AG10803 (cell line): Measurements from ENCODE around the gene LTBP1.

Source experiments
- DNase-seq: peaks from one replicate; pipeline ENCODE4 v3.0.0; 2010; ENCODE audit warnings: low read depth
- H3K4me3 ChIP-seq: 2 replicates; pipeline ENCODE4 v1.5.1; 2011; ENCODE audit warnings: mild to moderate bottlenecking, low read length, control low read depth
- TF ChIP-seq, protein P1 (sequence below): conservative IDR thresholded peaks from 2 replicates; pipeline ENCODE4 v1.5.1; 2011; ENCODE audit warnings: mild to moderate bottlenecking, low read length, control low read depth, inconsistent platforms

The LTBP1 gene

DNA sequence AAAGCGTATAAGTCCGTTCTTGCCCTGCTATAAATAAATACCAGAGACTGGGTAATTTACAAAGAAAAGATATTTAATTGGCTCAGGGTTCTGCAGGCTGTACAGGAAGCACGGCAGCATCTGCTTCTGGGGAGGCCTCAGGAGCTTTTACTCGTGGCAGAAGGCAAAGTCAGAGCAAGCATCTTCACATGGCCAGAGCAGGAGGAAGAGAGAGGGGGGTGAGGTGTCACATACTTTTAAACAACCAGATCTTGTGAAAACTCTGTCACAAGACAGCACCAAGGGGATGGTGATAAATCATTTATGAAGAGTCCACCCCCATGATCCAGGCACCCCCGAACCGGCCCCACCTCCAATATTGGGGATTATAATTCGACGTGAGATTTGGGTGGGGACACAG, 130.6 kb downstream of the LTBP1 start:
- H3K4me3 ChIP-seq: no peak overlapping the region
- TF ChIP-seq, protein P1, sequence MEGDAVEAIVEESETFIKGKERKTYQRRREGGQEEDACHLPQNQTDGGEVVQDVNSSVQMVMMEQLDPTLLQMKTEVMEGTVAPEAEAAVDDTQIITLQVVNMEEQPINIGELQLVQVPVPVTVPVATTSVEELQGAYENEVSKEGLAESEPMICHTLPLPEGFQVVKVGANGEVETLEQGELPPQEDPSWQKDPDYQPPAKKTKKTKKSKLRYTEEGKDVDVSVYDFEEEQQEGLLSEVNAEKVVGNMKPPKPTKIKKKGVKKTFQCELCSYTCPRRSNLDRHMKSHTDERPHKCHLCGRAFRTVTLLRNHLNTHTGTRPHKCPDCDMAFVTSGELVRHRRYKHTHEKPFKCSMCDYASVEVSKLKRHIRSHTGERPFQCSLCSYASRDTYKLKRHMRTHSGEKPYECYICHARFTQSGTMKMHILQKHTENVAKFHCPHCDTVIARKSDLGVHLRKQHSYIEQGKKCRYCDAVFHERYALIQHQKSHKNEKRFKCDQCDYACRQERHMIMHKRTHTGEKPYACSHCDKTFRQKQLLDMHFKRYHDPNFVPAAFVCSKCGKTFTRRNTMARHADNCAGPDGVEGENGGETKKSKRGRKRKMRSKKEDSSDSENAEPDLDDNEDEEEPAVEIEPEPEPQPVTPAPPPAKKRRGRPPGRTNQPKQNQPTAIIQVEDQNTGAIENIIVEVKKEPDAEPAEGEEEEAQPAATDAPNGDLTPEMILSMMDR: no peak
- DNase-seq: no peak

DNA sequence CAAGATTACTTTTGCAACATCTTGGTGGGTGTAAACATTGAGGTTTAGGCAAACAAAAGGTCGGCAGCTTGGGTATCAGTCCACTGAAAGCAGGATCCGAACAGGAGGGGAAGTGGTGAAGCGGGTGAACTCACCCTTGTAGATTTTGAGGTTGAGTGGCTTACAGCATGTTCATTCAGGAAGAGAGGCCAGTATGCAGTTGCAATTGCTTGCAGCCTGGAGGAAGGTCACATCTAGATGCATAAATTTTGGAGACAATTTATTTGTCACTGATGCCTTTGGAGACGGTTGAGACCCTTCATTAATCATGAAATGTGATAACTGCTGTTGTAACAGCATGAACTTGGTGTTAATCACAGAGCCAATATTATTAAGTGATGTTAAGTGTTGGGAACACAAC, 131.1 kb downstream of the LTBP1 start:
- TF ChIP-seq, protein P1: no peak
- no peak overlapping the region for H3K4me3 ChIP-seq
- DNase-seq: no peak

DNA sequence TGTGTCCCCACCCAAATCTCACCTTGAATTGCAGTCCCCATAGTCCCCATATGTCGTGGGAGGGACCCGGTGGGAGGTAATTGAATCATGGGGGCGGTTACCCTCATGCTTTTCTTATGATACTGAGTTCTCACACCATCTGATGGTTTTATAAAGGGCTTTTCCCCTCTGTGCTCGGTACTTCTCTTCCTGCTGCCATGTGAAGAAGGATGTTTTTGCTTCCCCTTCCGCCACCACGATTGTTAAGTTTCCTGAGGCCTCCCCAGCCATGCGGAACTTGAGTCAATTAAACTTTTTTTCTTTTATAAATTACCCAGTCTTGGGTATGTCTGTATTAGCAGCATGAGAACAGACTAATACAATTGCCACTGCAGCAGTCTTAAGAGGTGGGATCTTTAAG, 134.9 kb downstream of the LTBP1 start:
- DNase-seq: no peak
- TF ChIP-seq, protein P1: no peak

DNA sequence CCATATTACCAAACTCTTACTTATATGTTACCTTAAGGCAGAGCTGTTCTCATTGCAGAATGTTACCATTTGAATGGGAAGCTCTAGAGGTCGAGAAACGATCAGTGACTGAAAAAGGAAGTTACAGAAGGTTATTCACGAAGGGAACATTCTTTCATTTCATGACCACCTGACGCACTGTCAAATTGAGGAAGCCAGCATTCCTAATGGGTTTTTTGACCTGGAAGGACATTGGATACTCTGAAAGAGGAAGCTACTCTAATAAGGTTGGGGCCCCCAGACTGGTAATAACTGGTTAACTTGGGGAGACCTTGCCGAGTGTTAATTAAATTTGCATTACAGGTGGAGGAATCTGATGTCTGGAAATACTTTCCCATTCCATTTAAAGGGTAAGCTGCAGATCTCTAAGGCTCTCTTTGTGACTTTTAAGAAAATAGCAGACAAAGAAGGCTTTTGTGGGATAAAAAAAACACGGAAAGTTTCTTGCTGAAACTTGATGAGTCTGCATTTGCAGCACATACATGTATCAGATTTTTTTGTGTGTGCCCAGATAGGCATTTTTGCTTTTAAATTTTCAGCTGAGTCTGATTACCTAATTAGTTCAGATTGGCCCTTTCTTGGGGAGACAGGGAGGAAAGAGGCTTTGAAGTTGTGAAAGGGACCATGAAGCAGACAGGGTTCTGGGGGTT, 137.1 kb downstream of the LTBP1 start:
- TF ChIP-seq, protein P1: no peak
- no peak for DNase-seq
- H3K4me3 ChIP-seq: no peak overlapping the region

More for the DNA sequence above, 134.9 kb downstream of the LTBP1 start:
- no peak overlapping the region for H3K4me3 ChIP-seq

DNA sequence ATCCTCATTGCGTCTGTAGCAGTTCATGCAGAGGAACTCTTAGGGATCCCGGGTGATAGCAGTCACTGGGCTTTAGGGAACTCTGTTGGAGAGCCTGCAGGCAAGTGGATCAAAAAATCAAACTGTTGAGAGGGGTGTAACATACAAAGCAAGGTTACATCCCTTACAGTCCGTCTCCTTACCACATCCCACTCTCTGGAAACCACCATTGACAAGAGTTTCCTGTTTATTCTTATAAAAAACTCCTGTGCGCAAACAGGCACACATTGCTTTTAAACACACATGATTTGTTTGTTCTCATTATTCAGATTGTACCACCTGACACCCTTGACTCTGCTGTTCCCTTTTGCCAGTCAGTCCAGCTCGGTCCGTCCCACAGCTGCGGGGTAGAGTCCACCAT, 137.7 kb downstream of the LTBP1 start:
- H3K4me3 ChIP-seq: no peak overlapping the region
- DNase-seq: no peak
- TF ChIP-seq, protein P1: no peak

DNA sequence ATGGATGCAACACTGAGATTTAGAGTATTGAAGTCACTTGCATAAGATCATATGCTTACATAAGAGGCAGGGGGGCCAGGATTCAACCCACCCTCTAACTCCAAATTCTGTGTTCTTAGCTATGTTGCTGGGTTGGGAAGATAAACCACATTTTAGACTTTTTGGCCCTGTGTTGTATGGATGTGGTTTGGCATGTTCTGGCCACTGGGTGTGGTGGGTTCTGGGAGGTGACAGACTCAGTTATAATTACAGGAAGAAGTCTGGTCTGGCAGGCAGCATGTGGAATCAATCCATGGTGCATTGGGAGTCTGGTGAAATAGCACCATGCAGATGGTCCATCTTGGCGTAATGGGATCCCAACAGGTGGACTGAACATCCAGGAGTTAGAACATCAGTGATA, 138.9 kb downstream of the LTBP1 start:
- no peak overlapping the region for H3K4me3 ChIP-seq
- TF ChIP-seq, protein P1: no peak
- peak; percentile 67 for DNase-seq

DNA sequence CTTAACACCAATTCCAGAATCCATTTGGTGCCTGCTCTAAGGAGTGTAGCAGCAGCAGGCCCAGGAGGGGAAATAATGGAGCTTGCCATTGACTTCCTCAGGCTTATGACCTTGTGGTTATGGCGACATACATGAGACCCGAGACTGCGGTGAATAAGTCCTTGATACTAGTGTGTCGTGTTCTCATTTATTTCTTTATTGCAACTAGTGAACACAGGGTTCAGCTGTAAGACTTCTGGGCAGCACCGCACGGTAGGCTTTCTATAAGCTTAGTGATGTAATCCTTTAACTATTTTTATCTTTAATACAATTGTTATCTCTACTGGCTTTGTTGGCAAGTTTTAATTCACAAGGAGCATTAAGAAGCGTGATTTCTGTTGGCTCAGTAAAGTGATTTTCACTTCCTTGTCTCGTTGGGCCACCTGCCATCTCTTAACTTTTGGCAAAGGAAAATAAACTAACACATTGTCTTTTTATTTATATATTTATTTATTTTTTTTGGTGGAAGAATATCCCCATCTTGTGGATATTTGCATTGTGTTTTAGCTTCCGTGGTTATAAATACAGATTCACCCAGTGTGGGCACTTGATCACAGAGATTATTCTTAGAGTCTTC, 139.8 kb downstream of the LTBP1 start:
- no peak overlapping the region for H3K4me3 ChIP-seq
- TF ChIP-seq, protein P1: no peak
- DNase-seq: no peak
